HCT116 (cell line): ENCODE data around the gene ZSWIM6. TPM values are rescaled to one million over a fixed set of nuclear protein-coding genes. Genes with fewer than 3 reads are reported as not detected.

Source experiments
- ATAC-seq: fragments of 200-7000 bp; cut with Tn5 transposase; 2 replicates; pipeline ENCODE4 v1.9.1; 2020; ENCODE audit warnings: mild to moderate bottlenecking, moderate library complexity
- BruUV-seq: library from RNA; stranded (reverse); fragments of 400-500 nt; replicated peaks from 2 replicates; lab custom pipeline; 2021; lab: Mats Ljungman, UMichigan
- CTCF ChIA-PET: fragments of 300-600 bp; sonication (Branson Sonifier 250); formaldehyde crosslinking; loops from one replicate; lab custom pipeline; 2021; ENCODE audit warnings: antibody characterized with exemption; lab: Charles Lee
- POLR2A ChIA-PET: fragments of 300-600, 350-600 bp; sonication (Branson Sonifier 250); formaldehyde crosslinking; loops from one replicate; lab custom pipeline; 2021; ENCODE audit warnings: antibody characterized with exemption; lab: Charles Lee
- RAD21 ChIA-PET, 2 experiments: fragments of 300-600 bp; sonication (Branson Sonifier 250); formaldehyde crosslinking; loops; one replicate each; lab custom pipeline; 2023; ENCODE audit warnings: low total read pairs in 2 of 2; ENCODE audit not compliant: uncharacterized antibody in 2 of 2, unreplicated experiment in 2 of 2, low non-redundant PET in 1 of 2; lab: Charles Lee
- DNase-seq: peaks from one replicate; pipeline ENCODE4 v3.0.0-alpha.2; 2010; ENCODE audit warnings: low read depth, low spot score
- H2AFZ ChIP-seq: fragments of 200-600 bp; shearing (Covaris generic), sonication (generic); 2 replicates; pipeline ENCODE4 v1.6.1; 2017; ENCODE audit warnings: low read depth, mixed run types, mixed read lengths, antibody characterized with exemption, low read length; ENCODE audit not compliant: poor library complexity, severe bottlenecking
- H3K27ac ChIP-seq: 2 replicates; pipeline ENCODE4 v1.5.1; 2012; ENCODE audit warnings: low read depth, low read length
- H3K27me3 ChIP-seq: fragments of 200-600 bp; sonication (generic); 2 replicates; pipeline ENCODE4 v1.6.1; 2016; ENCODE audit warnings: mixed run types, low read length, mixed read lengths; ENCODE audit not compliant: insufficient read depth
- H3K36me3 ChIP-seq, 2 experiments: fragments of 200-500 bp in 1 of 2; fragments of 200-600 bp in 1 of 2; sonication (Bioruptor generic) in 1 of 2; sonication (generic) in 1 of 2; 2 replicates each; pipeline versions ENCODE4 v1.5.1 to v1.6.1; 2014 to 2016; ENCODE audit warnings: low read length in 2 of 2, inconsistent platforms in 1 of 2, mixed read lengths in 1 of 2, mixed run types in 1 of 2; ENCODE audit not compliant: insufficient read depth in 2 of 2, control insufficient read depth in 1 of 2
- H3K4me1 ChIP-seq, 2 experiments: fragments of 200-600 bp in 1 of 2; sonication (generic) in 1 of 2; 2 replicates each; pipeline versions ENCODE4 v1.5.1 to v1.6.1; 2012 to 2017; ENCODE audit warnings: low read length in 2 of 2, inconsistent platforms in 1 of 2, mild to moderate bottlenecking in 1 of 2, mixed read lengths in 1 of 2, mixed run types in 1 of 2, moderate library complexity in 1 of 2; ENCODE audit not compliant: insufficient read depth in 2 of 2, control insufficient read depth in 1 of 2
- H3K4me2 ChIP-seq: fragments of 200-600 bp; sonication (generic); 2 replicates; pipeline ENCODE4 v1.6.1; 2017; ENCODE audit warnings: mixed run types, low read length, mixed read lengths
- H3K4me3 ChIP-seq, 2 experiments: fragments of 200-600 bp in 1 of 2; sonication (generic) in 1 of 2; replicated peaks in 1 of 2; 2 replicates each; pipeline ENCODE4 v1.5.1; 2011 to 2016; ENCODE audit warnings: low read length in 2 of 2, control low read depth in 1 of 2, low read depth in 1 of 2, mild to moderate bottlenecking in 1 of 2, mixed read lengths in 1 of 2, mixed run types in 1 of 2
- H3K79me2 ChIP-seq: fragments of 200-600 bp; sonication (generic); 2 replicates; pipeline ENCODE4 v1.6.1; 2017; ENCODE audit warnings: mild to moderate bottlenecking, mixed run types, low read length, moderate library complexity, mixed read lengths; ENCODE audit not compliant: insufficient read depth
- H3K9ac ChIP-seq: fragments of 200-600 bp; sonication (generic); 2 replicates; pipeline ENCODE4 v1.6.1; 2016; ENCODE audit warnings: low read length, mixed read lengths
- H3K9me2 ChIP-seq: fragments of 200-600 bp; sonication (generic), shearing (Covaris generic); 2 replicates; pipeline ENCODE4 v1.6.1; 2017; ENCODE audit warnings: mixed run types, mild to moderate bottlenecking, moderate library complexity; ENCODE audit not compliant: insufficient read depth
- H3K9me3 ChIP-seq, 2 experiments: fragments of 200-500 bp in 1 of 2; fragments of 200-600 bp in 1 of 2; sonication (Bioruptor generic) in 1 of 2; sonication (generic) in 1 of 2; 2 replicates each; pipeline ENCODE4 v1.6.1; 2014 to 2017; ENCODE audit warnings: low read length in 2 of 2, mixed read lengths in 2 of 2, inconsistent platforms in 1 of 2, low read depth in 1 of 2, mild to moderate bottlenecking in 1 of 2, mixed run types in 1 of 2, moderate library complexity in 1 of 2; ENCODE audit not compliant: control insufficient read depth in 1 of 2, insufficient read depth in 1 of 2
- H4K20me1 ChIP-seq: fragments of 200-600 bp; sonication (generic), shearing (Covaris generic); 2 replicates; pipeline ENCODE4 v1.6.1; 2017; ENCODE audit warnings: mixed run types, mild to moderate bottlenecking, moderate library complexity; ENCODE audit not compliant: insufficient read depth
- CBX3 ChIP-seq: IDR thresholded peaks from 2 replicates; pipeline ENCODE4 v1.6.1; 2012; ENCODE audit warnings: low read depth
- ELF1 ChIP-seq: IDR thresholded peaks from 2 replicates; pipeline ENCODE4 v1.6.1; 2012; ENCODE audit warnings: low read depth, borderline replicate concordance
- JUND ChIP-seq: IDR thresholded peaks from 2 replicates; pipeline ENCODE4 v1.6.1; 2012
- RAD21 ChIP-seq: IDR thresholded peaks from 2 replicates; pipeline ENCODE4 v1.6.1; 2012; ENCODE audit warnings: low read depth, mild to moderate bottlenecking
- SP1 ChIP-seq: IDR thresholded peaks from 2 replicates; pipeline ENCODE4 v1.6.1; 2012; ENCODE audit warnings: low read depth
- SRF ChIP-seq: IDR thresholded peaks from 2 replicates; pipeline ENCODE4 v1.6.1; 2012; ENCODE audit warnings: low read depth
- YY1 ChIP-seq: IDR thresholded peaks from 2 replicates; pipeline ENCODE4 v1.6.1; 2011; ENCODE audit warnings: low read length, low read depth, moderate library complexity, mild to moderate bottlenecking; ENCODE audit not compliant: insufficient replicate concordance; ENCODE audit errors: extremely low read depth
- ZNF274 ChIP-seq: fragments of 200-500 bp; sonication (Bioruptor generic); IDR thresholded peaks from 2 replicates; pipeline ENCODE4 v1.6.1; 2014; ENCODE audit warnings: mild to moderate bottlenecking, low read depth, low read length, inconsistent platforms
- intact Hi-C: fragments of 100-400 bp; cut with micrococcal nuclease; formaldehyde crosslinking; loops from 2 replicates; pipeline ENCODE4 v1.10.0; 2022
- total RNA-seq: library from RNA; stranded (reverse); gene quantifications from one replicate; pipeline ENCODE4 v1.2.1, GENCODE V29; 2021; ENCODE audit not compliant: unreplicated experiment
- TF ChIP-seq, protein P1 (sequence below): IDR thresholded peaks from 2 replicates; pipeline ENCODE4 v1.6.1; 2012
- TF ChIP-seq, protein P2 (sequence below): IDR thresholded peaks from 2 replicates; pipeline ENCODE4 v1.6.1; 2012
- TF ChIP-seq, protein P3 (sequence below): IDR thresholded peaks from 2 replicates; pipeline ENCODE4 v1.6.1; 2012; ENCODE audit warnings: low read depth

ZSWIM6 gene
- total RNA-seq, 1 experiment from 2014 or later = 7.4 TPM

DNA sequence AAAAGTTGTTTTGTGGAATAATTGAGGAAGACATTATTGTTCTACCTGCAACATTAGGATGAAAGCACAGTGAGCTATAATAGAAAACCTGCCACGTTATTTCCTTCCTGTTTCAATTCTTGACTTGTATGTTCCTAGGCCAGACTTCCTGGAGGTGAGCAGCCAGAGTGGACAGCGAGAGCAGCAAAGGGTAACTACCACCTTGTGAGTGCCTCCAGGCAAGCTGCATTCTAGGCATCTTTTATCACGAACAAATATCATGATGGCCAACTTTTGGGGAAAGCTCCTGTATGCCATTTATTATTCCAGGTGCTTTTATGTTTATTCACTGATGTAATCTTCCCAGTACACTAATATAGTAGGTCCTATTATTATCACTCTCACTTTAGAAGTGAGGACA lies 34.0 kb upstream of the ZSWIM6 start:
- RAD21 ChIA-PET = no interaction called here
- POLR2A ChIA-PET = no interaction called here
- H4K20me1 ChIP-seq = no peaks in the 10 kb centered on the region
- no peak overlapping the region for H3K27ac ChIP-seq
- no peak overlapping the region for H2AFZ ChIP-seq
- no peaks in the 10 kb centered on the region for H3K9me2 ChIP-seq
- H3K4me2 ChIP-seq = no peak overlapping the region
- no peaks in the 10 kb centered on the region for H3K9me3 ChIP-seq
- ATAC-seq (no peak), DNase-seq (no peak)
- no peak overlapping the region for H3K4me3 ChIP-seq
- no peak for TF ChIP-seq ZNF274
- TF ChIP-seq ELF1 = no peak
- TF ChIP-seq, protein P1, sequence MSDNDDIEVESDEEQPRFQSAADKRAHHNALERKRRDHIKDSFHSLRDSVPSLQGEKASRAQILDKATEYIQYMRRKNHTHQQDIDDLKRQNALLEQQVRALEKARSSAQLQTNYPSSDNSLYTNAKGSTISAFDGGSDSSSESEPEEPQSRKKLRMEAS = no peak
- TF ChIP-seq, protein P2, sequence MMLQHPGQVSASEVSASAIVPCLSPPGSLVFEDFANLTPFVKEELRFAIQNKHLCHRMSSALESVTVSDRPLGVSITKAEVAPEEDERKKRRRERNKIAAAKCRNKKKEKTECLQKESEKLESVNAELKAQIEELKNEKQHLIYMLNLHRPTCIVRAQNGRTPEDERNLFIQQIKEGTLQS = no peak
- no peak for TF ChIP-seq JUND
- intact Hi-C loops = no loop called here
- H3K36me3 ChIP-seq = no peaks in the 10 kb centered on the region
- H3K79me2 ChIP-seq = no peaks in the 10 kb centered on the region
- H3K27me3 ChIP-seq = no peaks in the 10 kb centered on the region
- CTCF ChIA-PET = no interaction called here
- H3K4me1 ChIP-seq = peaks cover 12 to 22% of the 10 kb centered on the region in 2 experiments; a peak in 3 of 4 replicates
- BruUV-seq = no TSS peak
- H3K9ac ChIP-seq = no peak overlapping the region

DNA sequence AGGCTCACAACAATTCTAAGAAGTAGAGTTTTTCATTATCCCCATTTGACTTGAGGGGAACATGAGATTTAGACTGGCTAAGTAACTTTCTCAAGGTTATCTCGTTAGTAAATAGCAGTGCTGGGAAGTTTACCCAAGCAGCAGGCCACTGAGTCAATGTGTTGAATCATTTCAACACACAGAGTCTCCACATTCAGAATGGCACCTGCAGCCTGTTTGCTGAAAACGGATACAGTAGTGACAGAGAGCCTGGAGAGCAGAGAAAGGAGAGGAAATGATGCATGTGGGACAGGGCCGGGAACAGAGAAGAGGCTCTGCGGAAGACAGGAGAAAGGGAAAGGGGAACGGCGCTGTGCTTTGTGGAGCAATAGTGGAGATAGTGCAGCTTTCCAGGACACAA lies 33.5 kb upstream of the ZSWIM6 start:
- peaks cover 12 to 26% of the 10 kb centered on the region in 2 experiments; a peak in 3 of 4 replicates for H3K4me1 ChIP-seq
- intact Hi-C loops = no loop called here
- TF ChIP-seq RAD21 = no peak
- TF ChIP-seq YY1 = no peak
- no peak for TF ChIP-seq SP1
- TF ChIP-seq SRF = no peak
- no peak for TF ChIP-seq CBX3
- TF ChIP-seq, protein P2 = no peak
- TF ChIP-seq, protein P3, sequence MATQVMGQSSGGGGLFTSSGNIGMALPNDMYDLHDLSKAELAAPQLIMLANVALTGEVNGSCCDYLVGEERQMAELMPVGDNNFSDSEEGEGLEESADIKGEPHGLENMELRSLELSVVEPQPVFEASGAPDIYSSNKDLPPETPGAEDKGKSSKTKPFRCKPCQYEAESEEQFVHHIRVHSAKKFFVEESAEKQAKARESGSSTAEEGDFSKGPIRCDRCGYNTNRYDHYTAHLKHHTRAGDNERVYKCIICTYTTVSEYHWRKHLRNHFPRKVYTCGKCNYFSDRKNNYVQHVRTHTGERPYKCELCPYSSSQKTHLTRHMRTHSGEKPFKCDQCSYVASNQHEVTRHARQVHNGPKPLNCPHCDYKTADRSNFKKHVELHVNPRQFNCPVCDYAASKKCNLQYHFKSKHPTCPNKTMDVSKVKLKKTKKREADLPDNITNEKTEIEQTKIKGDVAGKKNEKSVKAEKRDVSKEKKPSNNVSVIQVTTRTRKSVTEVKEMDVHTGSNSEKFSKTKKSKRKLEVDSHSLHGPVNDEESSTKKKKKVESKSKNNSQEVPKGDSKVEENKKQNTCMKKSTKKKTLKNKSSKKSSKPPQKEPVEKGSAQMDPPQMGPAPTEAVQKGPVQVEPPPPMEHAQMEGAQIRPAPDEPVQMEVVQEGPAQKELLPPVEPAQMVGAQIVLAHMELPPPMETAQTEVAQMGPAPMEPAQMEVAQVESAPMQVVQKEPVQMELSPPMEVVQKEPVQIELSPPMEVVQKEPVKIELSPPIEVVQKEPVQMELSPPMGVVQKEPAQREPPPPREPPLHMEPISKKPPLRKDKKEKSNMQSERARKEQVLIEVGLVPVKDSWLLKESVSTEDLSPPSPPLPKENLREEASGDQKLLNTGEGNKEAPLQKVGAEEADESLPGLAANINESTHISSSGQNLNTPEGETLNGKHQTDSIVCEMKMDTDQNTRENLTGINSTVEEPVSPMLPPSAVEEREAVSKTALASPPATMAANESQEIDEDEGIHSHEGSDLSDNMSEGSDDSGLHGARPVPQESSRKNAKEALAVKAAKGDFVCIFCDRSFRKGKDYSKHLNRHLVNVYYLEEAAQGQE = no peak
- TF ChIP-seq, protein P1 = no peak
- ChIA-PET POLR2A (no interaction called here), CTCF (no interaction called here), RAD21 (no interaction called here)
- no peaks in the 10 kb centered on the region for H3K36me3 ChIP-seq
- DNase-seq (no peak), ATAC-seq (no peak)
- no peaks in the 10 kb centered on the region for H3K79me2 ChIP-seq
- no peak overlapping the region for H3K4me2 ChIP-seq
- no peaks in the 10 kb centered on the region for H3K27me3 ChIP-seq
- H4K20me1 ChIP-seq = no peaks in the 10 kb centered on the region
- no TSS peak for BruUV-seq
- no peak overlapping the region for H3K27ac ChIP-seq
- H2AFZ ChIP-seq = no peak overlapping the region
- H3K9me2 ChIP-seq = no peaks in the 10 kb centered on the region
- no peak overlapping the region for H3K4me3 ChIP-seq
- H3K9ac ChIP-seq = no peak overlapping the region
- no peaks in the 10 kb centered on the region for H3K9me3 ChIP-seq
